ENCODE measurements around the gene GJD2.

The GJD2 gene

DNA sequence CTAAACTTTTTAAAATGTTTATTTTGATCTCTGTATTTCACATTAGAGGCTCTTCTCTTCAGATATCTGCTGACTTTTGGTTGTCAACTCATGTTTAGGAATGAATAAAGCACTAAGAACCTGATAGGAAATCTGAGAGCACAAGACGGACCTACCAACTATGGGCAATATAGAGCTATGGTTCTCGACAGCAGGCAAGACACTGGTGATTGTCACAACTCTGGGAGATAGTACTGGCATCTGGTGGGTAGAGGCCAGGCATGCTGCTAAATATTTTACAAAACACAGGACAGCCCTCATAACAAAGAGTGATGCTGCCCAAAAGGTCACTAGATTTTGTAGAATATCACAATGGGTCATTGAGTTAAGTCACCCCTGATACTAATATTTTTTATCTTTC lies 17.5 kb upstream of the GJD2 start:
- Histone ChIP-seq H3K9me2 (replicated peaks; ENCODE audit: insufficient read depth, low read length) (no peaks in the 10 kb centered on the region), H3K9ac (ENCODE audit: low read length) (no peak overlapping the region), H4K20me1 (ENCODE audit: low read depth, low read length) (no peaks in the 10 kb centered on the region), H3K36me3 (ENCODE audit: low read length) (no peaks in the 10 kb centered on the region), H3K4me2 (ENCODE audit: low read depth, low read length, poor library complexity, severe bottlenecking) (no peak overlapping the region), H3K9me3 (ENCODE audit: insufficient read depth, low read length) (no peaks in the 10 kb centered on the region), H3K27ac (ENCODE audit: low read depth, low read length) (no peak overlapping the region), H3K4me3 (ENCODE audit: insufficient read depth, low read length, poor library complexity, severe bottlenecking) (no peak overlapping the region), H3K27me3 (ENCODE audit: low read length) (no peaks in the 10 kb centered on the region), H3K79me2 (ENCODE audit: insufficient read depth, low read length) (no peaks in the 10 kb centered on the region), H3F3A (ENCODE audit: insufficient read depth) (no peaks in the 10 kb centered on the region), H2AFZ (ENCODE audit: low read depth, low read length, severe bottlenecking) (no peak overlapping the region)
- TF ChIP-seq, protein P1, sequence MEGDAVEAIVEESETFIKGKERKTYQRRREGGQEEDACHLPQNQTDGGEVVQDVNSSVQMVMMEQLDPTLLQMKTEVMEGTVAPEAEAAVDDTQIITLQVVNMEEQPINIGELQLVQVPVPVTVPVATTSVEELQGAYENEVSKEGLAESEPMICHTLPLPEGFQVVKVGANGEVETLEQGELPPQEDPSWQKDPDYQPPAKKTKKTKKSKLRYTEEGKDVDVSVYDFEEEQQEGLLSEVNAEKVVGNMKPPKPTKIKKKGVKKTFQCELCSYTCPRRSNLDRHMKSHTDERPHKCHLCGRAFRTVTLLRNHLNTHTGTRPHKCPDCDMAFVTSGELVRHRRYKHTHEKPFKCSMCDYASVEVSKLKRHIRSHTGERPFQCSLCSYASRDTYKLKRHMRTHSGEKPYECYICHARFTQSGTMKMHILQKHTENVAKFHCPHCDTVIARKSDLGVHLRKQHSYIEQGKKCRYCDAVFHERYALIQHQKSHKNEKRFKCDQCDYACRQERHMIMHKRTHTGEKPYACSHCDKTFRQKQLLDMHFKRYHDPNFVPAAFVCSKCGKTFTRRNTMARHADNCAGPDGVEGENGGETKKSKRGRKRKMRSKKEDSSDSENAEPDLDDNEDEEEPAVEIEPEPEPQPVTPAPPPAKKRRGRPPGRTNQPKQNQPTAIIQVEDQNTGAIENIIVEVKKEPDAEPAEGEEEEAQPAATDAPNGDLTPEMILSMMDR (IDR thresholded peaks at IDR 0.05; ENCODE audit: insufficient read depth, low read length, poor library complexity, severe bottlenecking): no peak
- TF ChIP-seq EZH2phosphoT487 (conservative IDR thresholded peaks at IDR 0.05; ENCODE audit: low read length): no peak

DNA sequence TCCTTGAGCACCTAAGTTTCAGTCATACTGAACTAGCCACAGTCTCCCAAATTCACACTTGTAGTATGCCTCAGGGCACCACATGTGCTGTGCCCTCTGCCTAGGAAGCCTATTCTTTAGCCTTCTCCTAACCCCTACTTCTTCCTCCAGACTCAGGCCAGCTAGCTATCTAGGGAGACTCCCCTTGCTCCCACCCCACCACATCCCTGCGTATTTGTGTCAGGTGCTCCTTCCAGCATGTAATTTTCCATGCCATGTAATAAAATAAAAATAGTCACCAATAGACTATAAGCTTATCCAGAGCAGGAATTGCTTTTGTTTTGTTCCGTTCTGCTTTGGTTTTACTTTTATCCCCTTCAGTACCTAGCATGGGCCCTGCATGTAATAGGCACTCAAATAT lies 14.9 kb upstream of the GJD2 start:
- H4K20me1 ChIP-seq (ENCODE audit: low read depth, low read length): no peaks in the 10 kb centered on the region
- H3K9ac ChIP-seq (ENCODE audit: low read length): no peak overlapping the region
- H3K4me2 ChIP-seq (ENCODE audit: low read depth, low read length, poor library complexity, severe bottlenecking): no peak overlapping the region
- TF ChIP-seq, protein P1 (IDR thresholded peaks at IDR 0.05; ENCODE audit: insufficient read depth, low read length, poor library complexity, severe bottlenecking): no peak
- no peak for TF ChIP-seq EZH2phosphoT487 (conservative IDR thresholded peaks at IDR 0.05; ENCODE audit: low read length)
- H3K36me3 ChIP-seq (ENCODE audit: low read length): no peaks in the 10 kb centered on the region
- H3K9me3 ChIP-seq (ENCODE audit: insufficient read depth, low read length): no peaks in the 10 kb centered on the region
- H3F3A ChIP-seq (ENCODE audit: insufficient read depth): no peaks in the 10 kb centered on the region
- no peaks in the 10 kb centered on the region for H3K27me3 ChIP-seq (ENCODE audit: low read length)
- no peak overlapping the region for H2AFZ ChIP-seq (ENCODE audit: low read depth, low read length, severe bottlenecking)
- no peak overlapping the region for H3K27ac ChIP-seq (ENCODE audit: low read depth, low read length)
- no peaks in the 10 kb centered on the region for H3K9me2 ChIP-seq (replicated peaks; ENCODE audit: insufficient read depth, low read length)
- H3K79me2 ChIP-seq (ENCODE audit: insufficient read depth, low read length): no peaks in the 10 kb centered on the region
- no peak overlapping the region for H3K4me3 ChIP-seq (ENCODE audit: insufficient read depth, low read length, poor library complexity, severe bottlenecking)

DNA sequence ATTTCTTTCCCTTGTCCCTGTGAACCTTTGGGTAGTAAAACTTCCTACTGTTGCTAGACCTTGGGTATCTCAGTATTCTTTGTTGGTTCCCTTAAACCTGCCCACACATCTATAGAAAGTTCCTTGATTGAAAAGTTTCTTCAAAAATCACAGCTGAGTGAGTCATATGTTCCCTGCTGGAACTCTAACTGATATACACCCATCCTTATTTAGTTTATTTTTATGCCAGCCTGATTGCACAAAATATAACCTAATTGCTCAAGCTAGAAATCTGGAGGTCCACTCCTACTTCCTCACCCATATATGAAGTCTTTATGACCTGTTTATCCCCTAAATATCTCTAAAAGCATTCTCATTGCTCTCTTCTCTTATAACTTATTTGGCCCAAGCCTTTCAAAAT lies 13.7 kb upstream of the GJD2 start:
- H3K4me2 ChIP-seq (ENCODE audit: low read depth, low read length, poor library complexity, severe bottlenecking): no peak overlapping the region
- no peaks in the 10 kb centered on the region for H3F3A ChIP-seq (ENCODE audit: insufficient read depth)
- H3K9ac ChIP-seq (ENCODE audit: low read length): no peak overlapping the region
- H3K9me2 ChIP-seq (replicated peaks; ENCODE audit: insufficient read depth, low read length): no peaks in the 10 kb centered on the region
- no peak overlapping the region for H2AFZ ChIP-seq (ENCODE audit: low read depth, low read length, severe bottlenecking)
- no peaks in the 10 kb centered on the region for H3K79me2 ChIP-seq (ENCODE audit: insufficient read depth, low read length)
- no peaks in the 10 kb centered on the region for H3K9me3 ChIP-seq (ENCODE audit: insufficient read depth, low read length)
- no peak overlapping the region for H3K4me3 ChIP-seq (ENCODE audit: insufficient read depth, low read length, poor library complexity, severe bottlenecking)
- no peaks in the 10 kb centered on the region for H3K27me3 ChIP-seq (ENCODE audit: low read length)
- H4K20me1 ChIP-seq (ENCODE audit: low read depth, low read length): no peaks in the 10 kb centered on the region
- no peaks in the 10 kb centered on the region for H3K36me3 ChIP-seq (ENCODE audit: low read length)
- TF ChIP-seq EZH2phosphoT487 (conservative IDR thresholded peaks at IDR 0.05; ENCODE audit: low read length): no peak
- TF ChIP-seq, protein P1 (IDR thresholded peaks at IDR 0.05; ENCODE audit: insufficient read depth, low read length, poor library complexity, severe bottlenecking): no peak
- no peak overlapping the region for H3K27ac ChIP-seq (ENCODE audit: low read depth, low read length)
